ENCODE data around the gene IFT88.

Gene IFT88

DNA sequence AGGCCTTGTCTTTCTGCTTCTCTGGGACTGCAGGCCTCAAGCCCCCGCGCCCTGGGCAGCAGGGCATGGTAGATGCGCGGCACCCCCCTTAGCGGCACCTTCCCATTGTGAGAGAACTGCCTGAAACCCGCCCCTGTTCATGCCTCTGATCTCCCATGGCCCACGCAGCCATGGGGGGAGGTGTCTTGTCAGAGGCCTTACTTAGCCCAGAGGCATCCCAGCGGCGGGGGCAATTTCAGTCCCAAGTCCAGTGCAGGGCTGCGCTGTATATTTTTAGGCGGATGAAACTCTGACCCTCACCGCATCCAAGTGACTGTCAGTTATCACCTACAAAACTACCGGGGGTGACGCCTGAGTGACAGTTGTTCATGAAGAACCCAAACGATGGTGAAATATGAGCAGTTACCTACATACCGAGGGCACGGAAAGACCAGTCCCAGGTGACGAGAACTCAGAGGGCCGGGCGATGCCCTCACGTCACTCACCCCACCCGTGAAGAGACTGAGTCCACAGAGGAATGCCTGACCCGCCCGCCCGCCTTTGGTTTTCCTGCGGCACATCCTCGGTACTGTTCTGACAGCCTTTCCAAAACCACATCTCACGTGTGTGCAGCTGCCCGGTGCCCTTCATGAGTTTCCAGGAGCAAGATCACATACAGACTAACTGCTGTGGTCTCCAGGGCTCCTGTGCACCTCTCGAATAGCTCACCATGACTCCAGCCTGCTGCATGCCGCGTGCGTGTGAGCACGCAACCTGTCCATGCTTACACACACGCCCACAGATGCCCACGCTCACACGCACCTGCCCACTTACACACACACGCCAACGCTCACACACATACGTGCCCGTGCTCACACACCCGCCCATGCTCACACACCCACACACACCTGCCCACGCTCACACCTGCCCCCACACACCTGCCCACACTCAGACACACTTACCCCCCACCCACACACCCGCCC, 150.9 kb downstream of the IFT88 start:
- no peak overlapping the region for H3K4me3 Mint-ChIP-seq
- no peaks in the 10 kb centered on the region for H3K27me3 Mint-ChIP-seq
- H3K27ac Mint-ChIP-seq: no peak overlapping the region
- no peaks in the 10 kb centered on the region for H3K9me3 Mint-ChIP-seq (ENCODE audit: low read depth)
- no peaks in the 10 kb centered on the region for H3K36me3 Mint-ChIP-seq
- H3K4me1 Mint-ChIP-seq (ENCODE audit: low read depth): peaks cover 5% of the 10 kb centered on the region

DNA sequence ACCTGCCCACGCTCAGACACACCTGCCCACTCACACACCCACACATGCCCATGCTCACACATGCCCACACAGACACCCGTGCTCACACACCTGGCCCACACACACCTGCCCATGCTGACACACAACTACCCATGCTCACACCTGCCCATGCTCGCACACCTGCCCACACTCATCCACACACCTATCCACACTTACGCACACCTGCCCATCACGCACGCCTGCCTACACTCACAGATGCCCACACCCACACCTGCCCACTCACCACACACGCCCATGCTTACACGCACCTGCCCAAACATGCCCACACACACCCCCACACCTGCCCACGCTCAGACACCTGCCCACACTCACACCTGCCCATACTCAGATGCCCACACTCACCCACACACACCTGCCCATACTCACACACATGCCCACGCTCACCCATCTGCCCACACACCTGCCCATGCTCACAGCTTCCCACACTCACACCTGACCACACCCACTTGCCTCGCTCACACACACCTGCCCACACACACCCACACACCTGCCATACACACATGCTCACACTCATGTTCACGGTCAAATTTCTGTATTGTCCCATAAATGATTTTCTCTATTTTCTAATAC, 152.1 kb downstream of the IFT88 start:
- H3K9me3 Mint-ChIP-seq (ENCODE audit: low read depth): no peaks in the 10 kb centered on the region
- H3K4me1 Mint-ChIP-seq (ENCODE audit: low read depth): peaks cover 1% of the 10 kb centered on the region
- no peaks in the 10 kb centered on the region for H3K27me3 Mint-ChIP-seq
- H3K27ac Mint-ChIP-seq: no peak overlapping the region
- no peak overlapping the region for H3K4me3 Mint-ChIP-seq
- no peaks in the 10 kb centered on the region for H3K36me3 Mint-ChIP-seq

- Mint-ChIP-seq H3K27me3 (no peaks in the 10 kb centered on the region), H3K36me3 (no peaks in the 10 kb centered on the region), H3K4me1 (ENCODE audit: low read depth) (peaks cover 1% of the 10 kb centered on the region)
These were observed 152.8 kb downstream of the IFT88 start for GRCh38 chr13:20719783-20720182.

GRCh38 chr13:20720499-20720898, 153.5 kb downstream of the IFT88 start:
- Mint-ChIP-seq H3K9me3 (ENCODE audit: low read depth) (no peaks in the 10 kb centered on the region), H3K4me3 (no peak overlapping the region), H3K4me1 (ENCODE audit: low read depth) (peaks cover 1% of the 10 kb centered on the region), H3K36me3 (no peaks in the 10 kb centered on the region), H3K27ac (no peak overlapping the region), H3K27me3 (no peaks in the 10 kb centered on the region)

More at GRCh38 chr13:20719783-20720182, 152.8 kb downstream of the IFT88 start:
- H3K9me3 Mint-ChIP-seq (ENCODE audit: low read depth): no peaks in the 10 kb centered on the region
- H3K27ac Mint-ChIP-seq: no peak overlapping the region
- no peak overlapping the region for H3K4me3 Mint-ChIP-seq

DNA sequence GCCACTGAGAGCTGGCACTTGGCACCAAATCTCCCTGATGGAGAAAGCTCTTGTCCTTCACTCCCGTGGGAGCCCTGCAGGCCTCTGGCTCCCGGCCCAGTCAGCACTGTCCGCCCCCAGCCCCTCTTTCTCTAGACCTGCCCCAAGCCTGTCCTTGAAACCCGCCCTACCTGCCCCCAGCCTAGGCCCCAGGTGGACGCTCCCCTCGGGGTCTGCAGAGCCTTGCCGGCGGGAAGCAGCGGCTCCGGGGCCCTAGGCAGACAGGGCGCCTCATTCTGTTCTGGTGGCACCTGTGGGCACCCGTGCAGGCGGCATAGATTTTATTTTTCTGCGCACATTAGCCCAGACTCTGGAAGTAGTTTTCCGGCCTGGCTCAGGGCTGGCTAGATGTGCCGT, 154.1 kb downstream of the IFT88 start:
- H3K4me1 Mint-ChIP-seq (ENCODE audit: low read depth): peaks cover 1% of the 10 kb centered on the region
- H3K36me3 Mint-ChIP-seq: no peaks in the 10 kb centered on the region
- peak overlapping the region; percentile 20 for H3K4me3 Mint-ChIP-seq
- no peaks in the 10 kb centered on the region for H3K27me3 Mint-ChIP-seq
- no peaks in the 10 kb centered on the region for H3K9me3 Mint-ChIP-seq (ENCODE audit: low read depth)
- H3K27ac Mint-ChIP-seq: no peak overlapping the region

DNA sequence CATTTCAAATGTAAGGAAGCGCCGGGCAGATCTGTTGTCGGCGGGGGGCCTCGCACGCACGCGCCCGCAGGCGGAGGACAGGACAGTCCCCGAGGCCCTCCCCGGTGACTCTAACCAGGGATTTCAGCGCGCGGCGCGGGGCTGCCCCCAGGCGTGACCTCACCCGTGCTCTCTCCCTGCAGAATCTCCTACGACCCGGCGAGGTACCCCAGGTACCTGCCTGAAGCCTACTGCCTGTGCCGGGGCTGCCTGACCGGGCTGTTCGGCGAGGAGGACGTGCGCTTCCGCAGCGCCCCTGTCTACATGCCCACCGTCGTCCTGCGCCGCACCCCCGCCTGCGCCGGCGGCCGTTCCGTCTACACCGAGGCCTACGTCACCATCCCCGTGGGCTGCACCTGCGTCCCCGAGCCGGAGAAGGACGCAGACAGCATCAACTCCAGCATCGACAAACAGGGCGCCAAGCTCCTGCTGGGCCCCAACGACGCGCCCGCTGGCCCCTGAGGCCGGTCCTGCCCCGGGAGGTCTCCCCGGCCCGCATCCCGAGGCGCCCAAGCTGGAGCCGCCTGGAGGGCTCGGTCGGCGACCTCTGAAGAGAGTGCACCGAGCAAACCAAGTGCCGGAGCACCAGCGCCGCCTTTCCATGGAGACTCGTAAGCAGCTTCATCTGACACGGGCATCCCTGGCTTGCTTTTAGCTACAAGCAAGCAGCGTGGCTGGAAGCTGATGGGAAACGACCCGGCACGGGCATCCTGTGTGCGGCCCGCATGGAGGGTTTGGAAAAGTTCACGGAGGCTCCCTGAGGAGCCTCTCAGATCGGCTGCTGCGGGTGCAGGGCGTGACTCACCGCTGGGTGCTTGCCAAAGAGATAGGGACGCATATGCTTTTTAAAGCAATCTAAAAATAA, 154.7 kb downstream of the IFT88 start:
- peak overlapping the region; percentile 66 for H3K4me3 Mint-ChIP-seq

GRCh38 chr13:20727856-20728255, 160.9 kb downstream of the IFT88 start:
- peaks cover 7% of the 10 kb centered on the region for H3K36me3 Mint-ChIP-seq
- no peaks in the 10 kb centered on the region for H3K27me3 Mint-ChIP-seq
- no peaks in the 10 kb centered on the region for H3K9me3 Mint-ChIP-seq (ENCODE audit: low read depth)
- H3K4me1 Mint-ChIP-seq (ENCODE audit: low read depth): no peaks in the 10 kb centered on the region
- no peak overlapping the region for H3K27ac Mint-ChIP-seq
- no peak overlapping the region for H3K4me3 Mint-ChIP-seq

More for the DNA sequence above, 154.7 kb downstream of the IFT88 start:
- peaks cover 1% of the 10 kb centered on the region for H3K4me1 Mint-ChIP-seq (ENCODE audit: low read depth)
- H3K27ac Mint-ChIP-seq: no peak overlapping the region
- no peaks in the 10 kb centered on the region for H3K36me3 Mint-ChIP-seq
- no peaks in the 10 kb centered on the region for H3K9me3 Mint-ChIP-seq (ENCODE audit: low read depth)
- no peaks in the 10 kb centered on the region for H3K27me3 Mint-ChIP-seq

DNA sequence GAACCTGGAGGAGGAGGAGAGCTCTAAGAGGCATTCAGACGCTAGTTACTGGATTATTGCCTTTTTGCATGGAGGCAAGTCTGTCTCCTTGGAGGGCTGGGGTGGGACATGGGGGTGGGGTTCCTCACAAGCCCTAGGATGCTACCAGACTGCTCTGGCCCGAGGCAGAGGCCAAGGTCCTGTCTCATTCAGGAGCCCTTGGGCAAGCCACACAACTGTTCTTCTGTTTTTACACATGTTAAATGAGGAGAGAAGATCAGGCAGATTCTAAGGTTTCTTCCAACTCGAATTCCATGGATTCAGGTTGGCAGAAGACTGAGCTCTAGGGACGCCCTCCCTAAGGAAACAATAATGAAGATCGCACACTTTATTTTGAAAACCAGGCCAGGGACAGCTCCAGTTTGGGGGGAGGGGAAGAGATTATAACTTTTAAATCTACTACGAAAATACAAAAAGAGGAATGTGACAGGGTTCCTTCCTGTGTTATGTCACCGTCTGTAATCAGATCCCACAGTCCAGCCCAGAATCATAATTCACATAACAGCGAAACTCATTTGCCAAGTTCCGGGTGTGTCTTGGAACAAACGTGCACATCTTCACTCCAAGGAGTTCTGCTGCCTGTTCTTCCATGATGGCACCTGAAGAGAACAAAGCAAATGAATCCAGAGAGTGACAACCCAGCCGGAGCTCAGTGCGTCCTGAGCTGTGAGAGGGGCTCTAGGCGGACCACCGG, 161.8 kb downstream of the IFT88 start:
- Mint-ChIP-seq H3K9me3 (ENCODE audit: low read depth) (no peaks in the 10 kb centered on the region), H3K27me3 (no peaks in the 10 kb centered on the region), H3K4me3 (no peak overlapping the region), H3K36me3 (peaks cover 7% of the 10 kb centered on the region), H3K27ac (no peak overlapping the region), H3K4me1 (ENCODE audit: low read depth) (no peaks in the 10 kb centered on the region)

DNA sequence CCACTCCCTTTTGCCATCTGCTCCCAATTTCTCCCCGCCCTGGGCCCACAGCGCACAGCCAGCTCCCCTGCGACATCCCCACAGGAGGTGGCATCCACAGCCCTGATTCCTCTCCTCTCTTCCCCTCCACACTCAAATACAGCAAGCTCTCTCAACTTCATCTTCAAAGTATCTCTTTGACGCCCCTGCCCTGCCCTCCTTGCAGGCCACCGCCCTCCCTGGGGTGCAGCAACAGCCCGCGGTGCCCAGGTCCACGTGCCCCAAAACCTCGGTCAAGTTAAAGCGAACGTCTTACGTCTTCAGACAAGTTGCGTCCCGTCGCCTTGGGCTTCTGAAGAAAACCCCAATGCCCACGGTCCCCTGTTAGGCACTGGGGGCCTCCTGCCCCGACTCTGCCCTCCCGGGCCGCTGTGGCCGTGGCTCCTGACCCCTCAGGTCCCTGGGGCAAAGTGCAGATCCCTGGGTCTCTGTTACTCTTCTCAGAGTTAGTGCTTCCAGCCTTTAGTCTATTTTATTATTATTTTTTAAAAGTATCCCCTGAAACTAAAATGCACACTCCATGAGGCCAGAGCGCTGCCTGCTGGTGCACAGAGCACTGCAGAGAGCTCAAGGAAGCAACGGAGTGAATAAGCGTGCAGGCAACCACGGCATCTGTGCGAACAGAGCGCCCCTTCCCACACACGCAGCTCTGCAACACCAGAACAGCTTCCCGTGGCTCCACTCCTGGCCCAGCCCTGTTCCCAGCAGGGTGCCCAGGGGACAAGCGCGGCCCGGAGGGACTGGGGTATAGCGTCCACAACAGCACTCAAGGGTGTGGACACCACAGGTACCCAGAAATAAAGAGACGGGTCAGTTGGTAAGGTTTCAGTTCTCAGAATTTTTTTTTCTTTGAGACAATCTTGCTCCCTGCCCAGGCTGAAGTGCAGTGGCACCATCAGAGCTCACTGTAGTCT, 163.0 kb downstream of the IFT88 start:
- Mint-ChIP-seq H3K27me3 (no peaks in the 10 kb centered on the region), H3K9me3 (ENCODE audit: low read depth) (no peaks in the 10 kb centered on the region), H3K36me3 (peaks cover 10% of the 10 kb centered on the region), H3K4me3 (no peak overlapping the region), H3K27ac (no peak overlapping the region), H3K4me1 (ENCODE audit: low read depth) (no peaks in the 10 kb centered on the region)

- Mint-ChIP-seq H3K27me3 (no peaks in the 10 kb centered on the region), H3K36me3 (peaks cover 14% of the 10 kb centered on the region), H3K27ac (no peak overlapping the region), H3K4me3 (no peak overlapping the region), H3K4me1 (ENCODE audit: low read depth) (no peaks in the 10 kb centered on the region), H3K9me3 (ENCODE audit: low read depth) (no peaks in the 10 kb centered on the region)
These were observed 171.7 kb downstream of the IFT88 start for GRCh38 chr13:20738616-20739015.

- no peaks in the 10 kb centered on the region for H3K4me1 Mint-ChIP-seq (ENCODE audit: low read depth)
- no peaks in the 10 kb centered on the region for H3K9me3 Mint-ChIP-seq (ENCODE audit: low read depth)
- peaks cover 13% of the 10 kb centered on the region for H3K36me3 Mint-ChIP-seq
- no peak overlapping the region for H3K4me3 Mint-ChIP-seq
- H3K27me3 Mint-ChIP-seq: no peaks in the 10 kb centered on the region
- H3K27ac Mint-ChIP-seq: no peak overlapping the region
These were observed 173.1 kb downstream of the IFT88 start for GRCh38 chr13:20740021-20740420.
